Midbrain (tissue), 1 donor: ENCODE results near the gene ANKRD31.

Source experiments
- DNase-seq: peaks from one replicate; lab custom pipeline; 2025; lab: John Stamatoyannopoulos, UW

The ANKRD31 gene

GRCh38 chr5:75037106-75037505 is 199.6 kb downstream of the ANKRD31 start:
- DNase-seq, result no peak

GRCh38 chr5:75034137-75034739 is 202.4 kb downstream of the ANKRD31 start:
- DNase-seq, result no peak

DNA sequence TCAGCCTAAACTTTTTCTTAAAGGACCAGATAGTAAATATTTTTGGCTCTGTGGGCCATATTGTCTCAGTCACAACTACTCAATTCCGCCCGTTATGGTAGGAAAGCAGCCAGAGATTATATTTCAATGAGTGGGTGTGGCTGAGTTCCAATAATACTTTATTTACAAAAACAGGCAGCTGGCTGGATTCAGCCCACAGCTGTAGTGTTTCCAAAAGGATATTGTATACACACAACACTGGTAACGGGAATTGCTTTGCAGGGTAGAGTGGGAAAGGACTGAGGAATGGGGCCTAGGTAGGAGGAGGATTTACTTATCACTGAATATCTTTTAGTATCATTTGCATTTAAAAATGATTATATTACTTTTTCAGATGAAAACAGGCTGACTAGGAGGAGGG is 205.3 kb downstream of the ANKRD31 start:
- no peak for DNase-seq

DNA sequence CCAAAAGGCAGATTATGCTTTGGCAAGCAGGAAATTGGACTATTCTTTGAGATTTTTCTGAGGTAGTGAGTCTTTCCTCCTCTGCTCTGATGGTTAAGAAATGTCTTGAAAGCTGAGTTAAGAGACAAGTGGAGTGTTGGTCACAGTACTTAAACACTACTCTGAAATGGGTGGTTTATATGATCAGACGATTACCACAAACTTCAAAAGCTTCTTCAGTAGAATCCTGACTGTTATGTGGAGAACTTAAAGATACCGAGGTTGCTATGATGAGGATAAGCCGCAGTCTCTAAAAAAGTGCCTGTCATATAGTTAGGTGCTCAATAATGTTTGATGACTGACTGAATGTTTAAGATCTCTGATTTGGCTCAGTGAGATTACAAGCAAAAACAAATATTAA is 208.6 kb downstream of the ANKRD31 start:
- no peak for DNase-seq

DNA sequence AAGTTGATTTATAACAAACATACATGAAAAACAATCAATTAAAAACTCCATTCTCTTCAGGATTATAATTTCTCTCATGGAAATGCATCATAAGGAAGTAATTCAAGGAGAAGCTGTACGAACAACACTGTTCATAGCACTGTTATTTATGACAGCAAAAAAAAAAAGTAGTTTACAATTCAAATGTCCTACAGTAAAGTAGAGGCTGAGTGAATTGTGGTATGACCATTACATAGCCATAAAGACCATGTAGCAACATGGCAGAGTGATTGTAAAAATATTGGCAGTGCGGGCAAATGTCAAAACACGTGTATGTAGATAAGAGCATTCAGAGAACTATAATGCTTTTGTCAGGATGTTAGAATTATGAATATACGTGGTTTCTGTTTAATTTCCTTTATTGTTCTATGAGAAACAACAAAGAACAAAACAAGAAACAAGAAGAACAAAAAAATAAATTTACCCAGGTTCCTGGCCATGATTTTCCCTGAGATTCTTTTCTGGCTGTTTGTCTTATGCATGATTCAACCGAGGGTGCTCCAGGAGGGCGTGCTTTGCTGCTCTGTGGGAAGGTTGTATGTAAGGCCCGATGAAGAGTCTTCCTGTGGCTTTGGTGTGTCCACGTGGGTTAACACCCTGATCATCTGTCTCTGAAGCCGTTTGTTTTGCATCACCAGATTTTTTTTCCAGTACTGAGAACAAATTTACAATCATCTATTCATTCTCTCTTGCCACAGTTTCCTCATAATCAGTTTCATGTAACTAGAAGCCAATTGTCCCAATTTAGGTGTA is 213.1 kb downstream of the ANKRD31 start:
- DNase-seq, result no peak

GRCh38 chr5:75021800-75022199 is 214.9 kb downstream of the ANKRD31 start:
- DNase-seq, result no peak

DNA sequence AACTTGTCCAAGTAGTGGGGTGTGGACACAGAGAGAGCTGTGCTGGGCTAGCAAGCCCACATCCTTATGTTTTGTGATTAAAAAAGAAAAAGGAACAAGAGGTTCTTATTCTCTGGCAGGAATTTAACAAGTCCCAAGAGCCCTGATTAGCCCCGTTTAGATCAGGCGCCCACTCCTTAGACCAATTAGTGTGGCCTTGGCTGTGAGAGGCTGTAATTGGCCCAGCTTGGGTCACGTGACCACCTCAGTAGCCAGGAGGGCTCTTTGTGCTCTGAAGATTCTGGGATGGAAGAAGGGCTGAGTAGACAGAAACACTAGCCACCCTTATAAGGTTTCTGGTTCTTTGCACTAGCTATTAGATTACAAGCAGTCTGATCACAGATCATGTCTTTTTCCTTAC is 215.5 kb downstream of the ANKRD31 start:
- no peak for DNase-seq

DNA sequence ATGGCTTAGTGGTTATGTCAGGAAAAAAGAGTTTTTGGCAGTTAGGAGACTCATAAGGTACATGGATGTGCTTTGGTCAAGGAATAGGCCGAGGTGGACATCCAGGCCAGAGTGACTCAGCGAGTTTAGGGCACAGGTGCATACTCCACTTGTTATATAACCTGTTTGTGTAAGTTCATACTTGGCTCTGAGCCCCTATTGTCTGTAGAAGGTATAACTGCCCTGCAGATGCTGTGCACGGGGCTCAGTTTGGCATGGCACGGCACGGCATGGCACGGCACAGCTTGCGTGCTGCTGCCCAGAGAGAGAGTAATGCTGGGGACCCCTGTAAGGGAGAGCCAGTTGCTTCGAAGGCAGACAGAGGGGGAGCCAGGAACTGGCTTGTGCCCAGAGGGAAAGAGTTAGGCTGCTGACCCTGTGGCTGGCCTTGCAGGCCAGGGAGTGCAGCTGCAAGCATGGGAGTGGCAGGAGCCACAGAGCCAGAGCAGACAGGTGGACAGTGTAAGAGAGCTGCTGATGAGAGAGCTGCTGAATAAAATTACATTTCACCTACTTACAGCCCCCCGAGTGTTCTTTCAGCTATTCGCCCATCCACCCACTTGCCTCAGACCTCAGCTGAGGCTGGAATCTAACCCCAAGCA is 216.5 kb downstream of the ANKRD31 start:
- DNase-seq, result no peak

- DNase-seq, result no peak
Observed at GRCh38 chr5:75018805-75019587, 217.7 kb downstream of the ANKRD31 start.
